Right lobe of liver (tissue), 6 donors: ENCODE data around the gene AIP. TPM values are rescaled to one million over a fixed set of nuclear protein-coding genes. Genes with fewer than 3 reads are reported as not detected.

Experiments
- ATAC-seq, 4 donors: fragments of 200-7000 bp; cut with Tn5 transposase; one replicate each; pipeline ENCODE4 v1.9.1; 2020; ENCODE audit warnings: mild to moderate bottlenecking in 4 of 4, moderate library complexity in 4 of 4
- DNase-seq, 3 donors: peaks; one replicate each; pipeline ENCODE4 v3.0.0-alpha.2; 2020
- H3K27ac ChIP-seq, 3 donors: fragments of 200-600 bp; one replicate each; pipeline ENCODE4 v1.8.0; 2022
- H3K27me3 ChIP-seq, 2 donors: fragments of 200-600 bp; one replicate each; pipeline ENCODE4 v1.8.0; 2022
- H3K36me3 ChIP-seq, 4 donors: fragments of 200-600 bp; sonication (generic) in 1 of 4; one replicate each; pipeline versions ENCODE4 v1.5.1 to v1.8.0; 2017 to 2022; ENCODE audit warnings: control low read depth in 1 of 4
- H3K4me1 ChIP-seq, 4 donors: fragments of 200-600 bp; sonication (generic) in 1 of 4; one replicate each; pipeline versions ENCODE4 v1.5.1 to v1.8.0; 2017 to 2022; ENCODE audit warnings: control low read depth in 1 of 4
- H3K4me3 ChIP-seq, 3 donors: fragments of 200-600 bp; one replicate each; pipeline ENCODE4 v1.8.0; 2022
- H3K9me3 ChIP-seq, 4 donors: fragments of 200-600 bp; sonication (generic) in 1 of 4; one replicate each; pipeline versions ENCODE4 v1.5.1 to v1.8.0; 2017 to 2022; ENCODE audit warnings: control low read depth in 1 of 4
- POLR2A ChIP-seq: fragments of 450-650 bp; IDR thresholded peaks from one replicate; pipeline ENCODE4 v1.6.1; 2017; ENCODE audit warnings: antibody characterized with exemption, mild to moderate bottlenecking
- WGBS: methylation state at CpG from one replicate; pipeline ENCODE4 v1.1.6; 2018; ENCODE audit warnings: low coverage, low lambda C conversion rate; ENCODE audit not compliant: insufficient coverage; ENCODE audit errors: missing lambda C conversion rate; 5-methylcytosine and 5-hydroxymethylcytosine counted together
- intact Hi-C, 2 donors: fragments of 100-400 bp; cut with DNase I; formaldehyde crosslinking; loops; one replicate each; pipeline versions ENCODE4 v1.11.2 to v1.14.1; 2022
- total RNA-seq, 6 experiments: library from RNA; depleted of rRNA in 2 of 6; stranded (reverse); fragments of >200 nt in 2 of 6; fragmentation: NEBNext Ultra II Directional in 3 of 6; extraction: Animal tissue kit (Norgen Biotek cat#: 25700) in 3 of 6; gene quantifications; one replicate each; pipeline versions ENCODE4 v1.1.0 to v1.2.4, GENCODE V29; 2016 to 2023
- TF ChIP-seq, protein P1 (sequence below), 4 donors: fragments of 200-600 bp in 3 of 4; fragments of 450-650 bp in 1 of 4; IDR thresholded peaks; one replicate each; pipeline versions ENCODE4 v1.5.1 to v1.8.0; 2016 to 2022; ENCODE audit warnings: antibody characterized with exemption in 4 of 4, mild to moderate bottlenecking in 2 of 4
- donor health status: DM: no; HTN: yes; CAD: no.
- donor health status: DM: no; HTN: no; CAD: no.
- donor health status: DM: no; HTN: no; CAD: no.
- donor health status: DM: no; HTN: yes; CAD: no.
- donor health status: DM: no; HTN: yes; CAD: no.

The AIP gene
- total RNA-seq, 6 experiments from 2014 or later = 20.8 to 33.9 (median 25.7) TPM

DNA sequence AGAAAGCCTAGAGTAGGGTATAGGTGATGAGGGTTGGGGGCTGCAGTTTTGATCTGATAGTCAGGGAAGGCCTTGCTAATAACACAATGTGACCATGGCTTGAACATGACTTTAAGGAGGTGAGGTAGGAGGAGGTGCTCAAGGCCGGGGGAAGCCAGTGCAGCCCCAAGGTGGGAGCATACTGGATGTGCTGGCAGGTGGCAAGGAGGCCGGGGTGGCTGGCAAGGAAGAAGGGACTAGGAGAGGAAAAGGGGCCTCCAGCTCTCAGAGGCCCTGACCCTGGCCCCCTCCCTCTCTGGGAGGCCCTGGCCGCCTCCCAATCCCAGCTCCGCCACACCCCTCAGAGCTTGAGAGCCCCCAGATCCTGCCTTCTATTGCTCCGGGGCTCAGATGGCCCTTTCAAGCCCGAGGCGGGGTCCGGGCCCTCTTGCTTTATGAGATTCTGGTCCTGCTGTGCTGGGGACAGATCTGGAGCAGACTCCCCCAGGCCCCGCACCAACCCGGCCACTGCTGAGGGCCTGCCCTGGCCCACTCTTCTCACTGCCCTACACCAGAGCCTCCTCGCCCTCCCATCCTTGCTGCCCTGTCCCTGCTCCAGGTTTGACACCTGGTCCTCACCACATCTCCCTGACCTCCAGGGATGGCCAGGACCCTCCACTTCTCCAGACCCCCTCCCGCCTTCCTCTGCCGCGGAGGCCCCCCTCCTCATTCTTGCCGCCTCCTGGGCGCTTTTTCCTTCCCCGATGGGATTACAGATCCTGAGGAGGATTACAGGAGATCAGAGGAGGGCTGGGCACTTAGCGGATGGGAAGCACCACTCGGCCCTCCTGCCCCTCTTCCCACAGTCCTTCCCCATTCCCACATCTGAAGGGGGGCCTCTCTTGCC lies 20.5 kb downstream of the AIP start:
- DNase-seq (peak in 1 of 3 donors; percentile 40), ATAC-seq (no peak)
- H3K27me3 ChIP-seq = no peaks in the 10 kb centered on the region
- H3K9me3 ChIP-seq = no peaks in the 10 kb centered on the region
- no peak overlapping the region for H3K4me3 ChIP-seq
- H3K27ac ChIP-seq = no peak overlapping the region
- TF ChIP-seq, protein P1, sequence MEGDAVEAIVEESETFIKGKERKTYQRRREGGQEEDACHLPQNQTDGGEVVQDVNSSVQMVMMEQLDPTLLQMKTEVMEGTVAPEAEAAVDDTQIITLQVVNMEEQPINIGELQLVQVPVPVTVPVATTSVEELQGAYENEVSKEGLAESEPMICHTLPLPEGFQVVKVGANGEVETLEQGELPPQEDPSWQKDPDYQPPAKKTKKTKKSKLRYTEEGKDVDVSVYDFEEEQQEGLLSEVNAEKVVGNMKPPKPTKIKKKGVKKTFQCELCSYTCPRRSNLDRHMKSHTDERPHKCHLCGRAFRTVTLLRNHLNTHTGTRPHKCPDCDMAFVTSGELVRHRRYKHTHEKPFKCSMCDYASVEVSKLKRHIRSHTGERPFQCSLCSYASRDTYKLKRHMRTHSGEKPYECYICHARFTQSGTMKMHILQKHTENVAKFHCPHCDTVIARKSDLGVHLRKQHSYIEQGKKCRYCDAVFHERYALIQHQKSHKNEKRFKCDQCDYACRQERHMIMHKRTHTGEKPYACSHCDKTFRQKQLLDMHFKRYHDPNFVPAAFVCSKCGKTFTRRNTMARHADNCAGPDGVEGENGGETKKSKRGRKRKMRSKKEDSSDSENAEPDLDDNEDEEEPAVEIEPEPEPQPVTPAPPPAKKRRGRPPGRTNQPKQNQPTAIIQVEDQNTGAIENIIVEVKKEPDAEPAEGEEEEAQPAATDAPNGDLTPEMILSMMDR (IDR thresholded peaks at IDR 0.05) = no peak
- no peak for TF ChIP-seq POLR2A
- peaks cover 0 to 30% (median 8%) of the 10 kb centered on the region in 4 donors for H3K4me1 ChIP-seq
- intact Hi-C loops = loop anchor here in 1 of 2 donors (10.0 kb wide), 1 partner anchor 109 kb away; the partner anchor contains the start of gene RAD9A
- no peaks in the 10 kb centered on the region for H3K36me3 ChIP-seq
- 80% methylated on average over 12 of the region's 19 CpGs for WGBS

DNA sequence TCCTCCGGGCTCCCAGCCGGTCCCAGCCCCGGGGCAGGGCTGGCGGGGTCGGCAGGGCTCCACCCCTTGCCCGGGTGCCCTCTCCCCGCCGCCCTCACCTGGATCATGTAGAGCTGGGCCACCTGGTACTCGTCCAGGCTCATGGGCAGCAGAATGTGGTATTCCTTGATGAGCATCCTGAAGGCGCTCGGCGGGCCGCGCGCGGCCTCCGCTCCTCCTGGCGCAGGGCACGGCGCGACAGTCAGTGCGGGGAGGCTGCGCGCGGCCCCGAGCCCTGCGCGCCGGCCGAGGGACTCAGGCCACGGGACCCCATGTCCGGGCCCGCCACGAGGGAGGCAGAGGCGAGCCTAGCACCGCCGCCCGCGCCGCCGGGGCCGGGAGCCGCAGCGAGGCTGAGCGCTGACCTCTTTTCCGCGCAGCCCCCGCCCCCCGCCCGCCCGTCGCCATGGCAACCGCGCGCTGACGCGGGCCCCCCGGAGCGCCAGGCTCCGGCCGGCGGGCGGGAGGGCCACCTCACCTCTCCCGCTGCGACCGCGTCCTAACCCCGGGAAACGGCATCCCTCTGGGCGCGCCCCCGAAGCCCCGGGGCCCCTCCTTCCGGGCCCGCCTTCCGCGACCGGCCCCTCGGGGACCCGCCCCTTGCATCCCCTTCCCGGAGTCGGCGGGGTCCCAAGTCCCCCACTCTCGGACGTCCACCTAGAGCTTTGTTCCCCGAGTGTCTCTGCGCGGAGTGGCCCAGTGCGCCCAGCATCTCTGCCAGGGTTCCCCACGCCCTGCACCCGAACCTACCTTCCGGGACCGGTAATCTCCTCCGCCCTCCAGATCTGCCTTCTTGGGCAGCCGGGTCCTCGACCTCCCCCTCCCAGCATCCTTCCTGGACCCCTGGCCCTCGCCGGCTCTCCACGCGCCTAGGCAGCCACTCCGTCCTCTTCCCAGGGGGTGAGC lies 21.5 kb downstream of the AIP start:
- Histone ChIP-seq H3K4me1 (peaks cover 0 to 34% (median 8%) of the 10 kb centered on the region in 4 donors), H3K27me3 (no peaks in the 10 kb centered on the region), H3K4me3 (peak overlapping the region; percentile 64 to 92 (median 65)), H3K9me3 (no peaks in the 10 kb centered on the region), H3K36me3 (no peaks in the 10 kb centered on the region), H3K27ac (peak overlapping the region; percentile 87 to 98 (median 93))
- WGBS = 2% methylated on average over 10 of the region's 101 CpGs
- TF ChIP-seq POLR2A = no peak
- TF ChIP-seq, protein P1 (IDR thresholded peaks at IDR 0.05) = no peak
- ATAC-seq (no peak), DNase-seq (peak in 1 of 3 donors; percentile 74)
- intact Hi-C loops = loop anchor here in 1 of 2 donors (10.0 kb wide), 1 partner anchor 109 kb away; the partner anchor contains the start of gene RAD9A

- peak; percentile 4 to 33 (median 22) for ATAC-seq
- intact Hi-C loops = loop anchor here (5.0 to 10.0 kb wide), 3 partner anchors 38 to 113 kb away; partner anchors contain the start of genes RAD9A (in 2 of the 2) and TMEM134 (in 1 of the 2)
- H3K27me3 ChIP-seq = no peaks in the 10 kb centered on the region
- 0% methylated on average over 1 of the region's 58 CpGs for WGBS
- no peaks in the 10 kb centered on the region for H3K36me3 ChIP-seq
- peaks cover 0 to 34% (median 8%) of the 10 kb centered on the region in 4 donors for H3K4me1 ChIP-seq
- TF ChIP-seq, protein P1 (IDR thresholded peaks at IDR 0.05) = no peak
- TF ChIP-seq POLR2A = peak; percentile 58
- H3K9me3 ChIP-seq = no peaks in the 10 kb centered on the region
- DNase-seq = peak; percentile 84 to 87 (median 85)
- H3K4me3 ChIP-seq = peak within 1 kb of the TSS; percentile 64 to 92 (median 65)
- H3K27ac ChIP-seq = peak within 1 kb of the TSS; percentile 87 to 98 (median 93)
Measured at GRCh38 chr11:67504950-67505581, 22.2 kb downstream of the AIP start, which contains the start of gene PITPNM1. Gene PITPNM1, minus strand, starts transcription at chr11:67505363. Its CDS starts 1,183 bp downstream, at chr11:67504180.
